A673 (cell line): ENCODE data around the gene PIP4K2A.
"Not testable (repeated sequence)": the region's sequence is repeated elsewhere in the genome, so short reads cannot be mapped to it uniquely, and the experiment has no call there.

Experiments used
- EZH2 ChIP-seq: fragments of 200-600 bp; sonication (generic); IDR thresholded peaks from 2 replicates; pipeline ENCODE4 v1.6.1; 2017; ENCODE audit warnings: borderline replicate concordance, low read depth, mild to moderate bottlenecking, mixed read lengths, antibody characterized with exemption, low read length; ENCODE audit not compliant: poor library complexity, severe bottlenecking
- TF ChIP-seq, protein P1 (sequence below): fragments of 300-800, 200-600 bp; sonication (generic); conservative IDR thresholded peaks from 2 replicates; pipeline ENCODE4 v1.5.1; 2017; ENCODE audit warnings: low read depth, mild to moderate bottlenecking, antibody characterized with exemption, low read length, moderate library complexity, mixed read lengths

DNA sequence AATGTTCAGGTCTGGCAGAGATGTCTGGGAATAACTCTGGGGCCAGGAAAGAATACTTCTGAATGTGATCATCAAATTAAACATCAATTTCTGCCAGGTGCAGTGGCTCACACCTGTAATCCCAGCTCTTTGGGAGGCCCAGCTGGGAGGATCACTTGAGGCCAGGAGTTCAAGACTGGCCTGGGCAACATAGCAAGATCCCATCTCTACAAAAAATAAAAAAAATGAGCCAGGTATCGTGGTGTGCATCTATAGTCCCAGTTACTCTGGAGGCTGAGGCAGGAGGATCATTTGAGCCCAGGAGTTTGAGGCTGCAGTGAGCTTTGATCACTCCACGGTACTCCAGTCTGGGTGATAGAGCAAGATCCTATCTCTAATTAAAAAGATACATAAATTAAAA is 214.4 kb downstream of the PIP4K2A start:
- TF ChIP-seq, protein P1, sequence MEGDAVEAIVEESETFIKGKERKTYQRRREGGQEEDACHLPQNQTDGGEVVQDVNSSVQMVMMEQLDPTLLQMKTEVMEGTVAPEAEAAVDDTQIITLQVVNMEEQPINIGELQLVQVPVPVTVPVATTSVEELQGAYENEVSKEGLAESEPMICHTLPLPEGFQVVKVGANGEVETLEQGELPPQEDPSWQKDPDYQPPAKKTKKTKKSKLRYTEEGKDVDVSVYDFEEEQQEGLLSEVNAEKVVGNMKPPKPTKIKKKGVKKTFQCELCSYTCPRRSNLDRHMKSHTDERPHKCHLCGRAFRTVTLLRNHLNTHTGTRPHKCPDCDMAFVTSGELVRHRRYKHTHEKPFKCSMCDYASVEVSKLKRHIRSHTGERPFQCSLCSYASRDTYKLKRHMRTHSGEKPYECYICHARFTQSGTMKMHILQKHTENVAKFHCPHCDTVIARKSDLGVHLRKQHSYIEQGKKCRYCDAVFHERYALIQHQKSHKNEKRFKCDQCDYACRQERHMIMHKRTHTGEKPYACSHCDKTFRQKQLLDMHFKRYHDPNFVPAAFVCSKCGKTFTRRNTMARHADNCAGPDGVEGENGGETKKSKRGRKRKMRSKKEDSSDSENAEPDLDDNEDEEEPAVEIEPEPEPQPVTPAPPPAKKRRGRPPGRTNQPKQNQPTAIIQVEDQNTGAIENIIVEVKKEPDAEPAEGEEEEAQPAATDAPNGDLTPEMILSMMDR: not testable (repeated sequence)
- TF ChIP-seq EZH2: not testable (repeated sequence)
